ENCODE data around the gene MYPOP.
A peak's percentile ranks its signal among the peaks of the same experiment; 100 is the strongest.
"Not testable (repeated sequence)": the region's sequence is repeated elsewhere in the genome, so short reads cannot be mapped to it uniquely, and the experiment has no call there.

MYPOP gene

DNA sequence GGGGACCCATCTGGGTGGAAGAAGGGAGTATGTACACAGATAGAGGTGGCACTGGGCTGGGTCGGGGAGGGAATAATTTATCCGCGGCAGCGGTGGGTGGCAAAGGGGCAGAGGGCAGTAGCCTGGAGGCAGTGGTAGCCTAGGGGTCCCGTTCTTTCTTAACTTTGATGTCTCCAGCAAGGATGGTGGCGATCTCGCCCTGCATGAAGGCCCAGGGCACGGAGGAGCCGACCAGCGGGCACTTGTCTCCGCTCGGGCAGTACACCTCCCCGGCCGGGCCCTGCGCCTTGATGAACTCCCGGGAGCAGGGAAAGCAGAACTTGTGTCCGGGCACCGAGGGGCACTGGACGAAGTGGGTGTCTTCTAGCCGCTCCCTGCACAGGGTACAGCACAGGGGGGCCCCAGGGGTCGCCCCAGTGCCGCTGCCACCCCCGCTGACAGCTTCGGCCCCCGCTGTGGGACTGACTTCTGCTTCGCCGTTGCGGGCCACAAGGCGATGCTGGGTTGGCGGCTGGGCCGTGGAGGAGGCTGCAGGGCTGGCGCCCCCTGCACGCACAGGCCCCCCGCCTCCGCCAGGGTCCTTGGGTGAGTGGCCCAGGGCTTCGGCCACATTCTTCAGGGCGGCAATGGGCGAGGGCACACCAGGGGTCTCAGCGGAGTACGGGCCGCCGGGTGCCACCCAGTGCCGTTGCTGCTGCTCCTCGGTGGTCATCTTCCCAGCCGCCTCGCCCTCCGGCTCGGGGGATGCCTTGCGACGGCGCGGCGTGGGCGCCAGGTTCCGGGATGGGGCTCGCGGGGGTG is 18.3 kb downstream of the MYPOP start:
- DNase-seq (ENCODE audit: low spot score) (no peak), FAIRE-seq (no peak)

DNA sequence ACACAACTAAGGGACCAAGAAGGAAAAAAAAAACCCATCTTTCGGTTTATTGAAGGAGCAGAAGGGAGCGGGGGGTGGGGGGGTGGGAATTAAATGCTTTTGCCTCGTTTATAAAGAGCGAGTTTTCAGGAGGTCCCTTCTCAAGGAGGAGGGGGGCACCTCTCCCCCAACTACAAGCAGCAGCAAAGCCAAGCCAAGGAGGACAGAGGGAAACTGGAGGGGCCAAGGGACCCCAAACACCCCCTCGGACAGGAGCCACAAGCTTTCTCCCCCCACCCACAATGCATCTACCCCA is 18.9 kb downstream of the MYPOP start:
- FAIRE-seq, result no peak

DNA sequence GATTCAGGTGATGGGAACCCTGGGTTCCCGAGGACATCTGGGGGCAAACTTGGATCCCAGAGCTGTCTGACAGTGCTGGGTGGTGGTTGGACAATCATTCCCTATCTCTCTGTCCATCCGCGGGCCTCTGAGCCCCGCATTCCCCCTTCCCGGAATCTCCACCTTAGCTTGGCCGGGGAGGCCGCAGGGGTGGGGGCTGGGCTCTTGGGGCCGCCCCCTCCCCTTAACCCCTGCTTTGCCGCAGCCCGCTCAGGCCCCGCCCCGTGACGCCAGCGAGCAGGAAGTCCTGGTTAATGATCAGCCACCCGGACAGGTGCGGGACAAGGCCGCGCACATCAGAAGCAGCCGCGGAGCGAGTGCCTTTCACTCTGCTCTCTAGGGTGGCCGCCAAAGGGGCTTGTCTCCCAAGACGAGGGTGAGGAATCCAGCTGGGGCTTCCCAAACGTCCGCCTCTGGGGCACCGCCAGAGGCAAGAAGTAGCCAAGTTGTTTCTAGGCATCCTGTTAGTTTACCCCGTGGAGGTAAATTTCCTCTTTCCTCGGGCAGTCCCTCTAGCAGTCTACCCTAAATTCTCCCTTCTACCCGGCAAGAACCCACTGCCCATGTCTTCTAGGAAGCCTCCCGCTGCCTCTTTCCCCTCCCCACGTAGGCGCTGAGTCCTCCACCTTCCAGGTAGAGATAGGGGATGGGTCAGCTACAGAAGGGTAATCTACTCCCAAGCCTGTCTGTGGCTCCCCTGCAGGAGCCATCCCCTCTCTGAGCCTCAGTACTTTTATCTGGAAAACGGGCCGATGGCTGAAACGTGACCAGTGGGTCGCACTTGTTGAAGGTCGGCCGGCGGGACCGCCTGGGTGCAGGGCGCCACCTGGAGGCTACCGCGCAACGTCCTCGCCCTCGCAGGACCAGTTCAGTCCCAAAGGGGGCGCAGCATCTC is 19.5 kb downstream of the MYPOP start:
- FAIRE-seq (no peak), DNase-seq (ENCODE audit: low spot score) (peak; percentile 48)

More for the DNA sequence above, 18.9 kb downstream of the MYPOP start:
- DNase-seq (ENCODE audit: low spot score), result no peak

DNA sequence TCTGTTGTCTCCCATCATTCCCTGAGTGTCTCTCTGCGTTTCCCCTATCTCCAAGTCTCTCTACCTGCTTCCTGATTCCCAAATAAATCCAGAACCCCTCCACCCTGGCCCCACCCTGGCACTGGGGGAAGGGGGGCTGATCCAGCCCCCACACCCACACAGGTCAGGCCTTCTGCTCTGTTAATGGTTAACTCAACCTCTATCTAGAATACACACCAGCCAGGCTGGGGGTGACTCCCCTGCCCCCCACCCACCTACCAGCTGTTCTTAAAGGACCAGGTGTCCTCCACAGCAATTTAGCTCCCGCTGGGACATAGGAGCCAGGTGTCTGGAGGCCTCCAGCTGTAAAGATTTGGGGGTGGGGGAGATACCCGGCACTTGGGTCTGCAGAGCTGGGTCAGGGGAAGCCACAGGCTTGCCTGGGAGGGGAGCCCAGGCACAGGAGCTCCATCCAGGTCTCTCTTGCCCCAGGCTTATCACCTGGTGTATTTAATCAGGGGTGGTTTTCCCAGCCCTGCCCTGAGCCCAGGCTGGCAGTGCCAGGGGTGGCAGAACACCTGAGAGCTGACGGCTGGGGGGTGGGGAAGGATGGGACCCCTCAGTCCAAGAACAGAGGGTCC is 20.4 kb downstream of the MYPOP start:
- FAIRE-seq (no peak), DNase-seq (ENCODE audit: low spot score) (no peak)

GRCh38 chr19:45881082-45881908 is 21.1 kb downstream of the MYPOP start:
- no peak for FAIRE-seq

GRCh38 chr19:45879971-45880370 is 22.4 kb downstream of the MYPOP start:
- DNase-seq (ENCODE audit: low spot score), result no peak
- FAIRE-seq, result no peak

More at GRCh38 chr19:45881082-45881908, 21.1 kb downstream of the MYPOP start:
- no peak for DNase-seq (ENCODE audit: low spot score)

DNA sequence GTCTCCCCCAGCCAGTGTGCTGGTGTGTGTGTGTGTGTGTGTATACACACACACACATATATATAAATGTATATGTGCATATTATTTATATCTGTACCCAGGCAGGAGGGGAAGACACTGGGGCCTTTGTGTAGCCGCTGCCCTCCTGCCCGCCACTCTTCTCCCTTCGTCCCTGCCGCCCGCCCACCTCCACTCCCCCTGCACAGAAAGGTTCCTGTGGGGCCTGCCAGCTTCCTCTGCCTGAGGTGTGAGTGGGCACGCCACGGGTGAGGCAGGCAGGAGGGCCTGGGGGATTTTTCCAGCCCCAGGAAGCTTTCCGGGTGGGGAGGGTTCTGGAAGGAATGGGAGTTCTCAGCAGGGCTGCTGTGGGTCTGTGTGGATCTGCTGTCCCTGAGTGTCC is 23.4 kb downstream of the MYPOP start:
- DNase-seq (ENCODE audit: low spot score) (no peak), FAIRE-seq (no peak)

- DNase-seq (ENCODE audit: low spot score), result no peak
- FAIRE-seq, result no peak
These were observed 24.2 kb downstream of the MYPOP start for GRCh38 chr19:45878043-45878794.

DNA sequence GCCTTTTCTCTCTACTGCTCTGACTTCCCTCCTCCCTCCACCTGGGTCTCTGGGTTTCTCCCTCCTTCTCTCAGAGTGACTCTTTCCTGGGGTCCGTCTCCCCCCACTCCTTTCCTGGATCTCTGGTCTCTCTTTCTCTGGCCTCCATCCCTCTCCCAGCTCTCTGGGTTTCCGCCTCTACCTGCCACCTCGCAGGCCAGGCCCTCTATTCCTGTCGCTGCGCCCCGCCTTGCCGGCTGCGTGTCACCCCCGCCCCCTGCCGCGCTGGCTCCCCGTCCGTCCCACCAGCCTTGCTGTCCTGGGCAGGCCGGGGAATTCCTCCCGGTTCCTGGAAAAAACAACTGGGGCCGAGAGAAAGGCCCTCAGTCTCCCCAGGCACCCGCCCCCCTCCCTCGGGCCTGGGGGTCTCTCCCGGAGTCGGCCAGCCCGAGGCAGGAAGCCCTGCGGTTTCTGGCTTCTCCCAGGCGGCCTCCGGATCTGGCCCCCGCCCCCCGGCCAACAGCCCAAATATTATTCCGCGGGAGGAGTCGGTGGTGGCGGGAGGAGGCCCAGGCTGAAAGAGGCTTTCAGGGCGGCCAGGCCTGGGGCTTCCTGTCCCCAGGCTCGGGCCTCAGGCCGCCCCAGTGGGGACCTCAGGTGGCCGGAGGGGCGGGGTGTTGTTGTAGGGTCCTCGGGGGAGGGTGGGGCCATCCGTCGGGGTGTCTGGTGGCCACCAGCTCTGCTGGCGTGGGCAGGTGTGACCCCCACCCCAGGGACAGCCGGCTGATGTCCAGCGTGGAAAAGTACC is 25.8 kb downstream of the MYPOP start:
- FAIRE-seq (no peak), DNase-seq (ENCODE audit: low spot score) (no peak)

GRCh38 chr19:45876161-45876410 is 26.3 kb downstream of the MYPOP start:
- FAIRE-seq (no peak), DNase-seq (ENCODE audit: low spot score) (no peak)

- FAIRE-seq (no peak), DNase-seq (ENCODE audit: low spot score) (no peak)
These were observed 27.8 kb downstream of the MYPOP start for GRCh38 chr19:45874620-45874966.

DNA sequence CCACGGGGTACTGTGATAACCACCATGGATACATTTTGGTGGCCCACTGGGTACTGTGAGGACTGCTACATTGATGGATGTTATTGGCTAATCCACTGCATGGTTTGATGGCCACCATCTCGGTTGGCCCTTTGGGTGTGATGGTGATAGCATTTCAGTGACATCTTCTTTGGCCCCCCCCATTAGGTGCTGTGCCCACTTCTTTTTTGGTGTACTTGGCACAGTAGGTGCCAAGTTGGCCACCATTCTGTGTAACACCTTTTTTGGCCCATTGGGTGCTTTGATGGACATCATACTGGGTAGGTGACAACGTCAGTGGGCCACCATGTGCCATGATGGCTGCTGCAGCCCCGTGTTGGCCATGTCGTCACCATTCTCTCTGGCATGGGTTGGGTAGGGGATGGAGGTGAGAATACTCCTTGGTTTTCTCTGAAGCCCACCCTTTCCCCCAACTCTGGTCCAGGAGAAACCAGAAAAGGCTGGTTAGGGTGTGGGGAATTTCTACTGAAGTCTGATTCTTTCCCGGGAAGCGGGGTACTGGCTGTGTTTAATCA is 29.1 kb downstream of the MYPOP start:
- no peak for DNase-seq (ENCODE audit: low spot score)
- FAIRE-seq, result no peak

GRCh38 chr19:45872095-45872919 is 30.1 kb downstream of the MYPOP start:
- no peak for DNase-seq (ENCODE audit: low spot score)
- FAIRE-seq, result no peak

DNA sequence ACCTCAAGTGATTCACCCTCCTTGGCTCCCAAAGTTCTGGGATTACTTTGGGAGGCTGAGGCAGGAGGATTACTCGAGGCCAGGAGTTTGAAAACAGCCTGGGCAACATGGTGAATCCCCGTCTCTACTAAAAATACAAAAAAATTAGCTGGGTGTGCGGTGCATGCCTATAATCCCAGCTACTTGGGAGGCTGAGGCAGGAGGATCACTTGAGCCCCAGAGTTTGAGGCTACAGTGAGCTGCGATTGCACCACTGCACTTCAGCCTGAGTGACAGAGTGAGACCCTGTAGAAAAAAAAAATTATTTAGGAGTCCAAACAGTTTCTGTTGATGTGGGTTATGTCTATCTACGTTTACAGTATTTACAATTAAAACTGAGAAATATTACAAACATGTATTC is 31.6 kb downstream of the MYPOP start:
- FAIRE-seq (no peak), DNase-seq (ENCODE audit: low spot score) (no peak)

- not testable (repeated sequence) for DNase-seq (ENCODE audit: low spot score); FAIRE-seq
These were observed 35.2 kb downstream of the MYPOP start for GRCh38 chr19:45867241-45867640.

DNA sequence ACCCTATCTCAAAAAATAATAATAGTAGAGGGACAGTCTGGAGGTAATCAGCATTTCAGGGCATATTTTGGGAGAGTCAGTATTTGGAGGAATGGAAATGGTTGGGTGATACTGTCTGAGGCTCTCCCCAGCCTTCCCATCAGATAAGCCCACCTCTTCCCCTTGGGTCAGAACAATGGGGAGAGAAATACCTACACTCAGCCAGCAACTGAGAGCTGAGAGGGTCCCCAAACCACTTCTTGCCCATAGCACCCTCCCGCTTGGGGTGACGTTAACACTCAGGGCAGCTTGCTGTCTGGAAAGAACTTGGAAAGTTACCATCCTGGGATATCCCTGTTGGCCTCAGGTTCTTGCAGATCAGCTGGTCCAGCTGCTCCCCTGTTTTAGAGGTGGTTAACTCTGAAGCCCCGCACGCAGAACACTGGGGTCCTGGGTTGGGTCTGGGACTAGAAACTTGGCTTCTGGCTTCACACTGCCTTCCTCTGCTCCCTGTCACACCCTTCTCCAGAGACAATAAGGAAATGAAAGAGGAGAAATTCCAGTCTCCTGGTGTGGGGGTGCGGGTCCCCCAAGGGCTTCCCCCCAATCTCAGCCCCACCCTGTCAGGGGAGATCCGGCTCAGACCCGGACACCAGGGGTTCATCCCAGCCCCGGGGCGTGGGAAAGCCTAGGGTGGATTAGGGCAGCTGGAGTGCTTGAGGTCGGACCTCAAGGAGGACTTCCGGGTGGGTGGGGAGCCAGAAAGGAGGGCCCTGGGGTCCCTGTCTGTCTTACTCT is 35.8 kb downstream of the MYPOP start:
- no peak for FAIRE-seq
- DNase-seq (ENCODE audit: low spot score), result no peak

DNA sequence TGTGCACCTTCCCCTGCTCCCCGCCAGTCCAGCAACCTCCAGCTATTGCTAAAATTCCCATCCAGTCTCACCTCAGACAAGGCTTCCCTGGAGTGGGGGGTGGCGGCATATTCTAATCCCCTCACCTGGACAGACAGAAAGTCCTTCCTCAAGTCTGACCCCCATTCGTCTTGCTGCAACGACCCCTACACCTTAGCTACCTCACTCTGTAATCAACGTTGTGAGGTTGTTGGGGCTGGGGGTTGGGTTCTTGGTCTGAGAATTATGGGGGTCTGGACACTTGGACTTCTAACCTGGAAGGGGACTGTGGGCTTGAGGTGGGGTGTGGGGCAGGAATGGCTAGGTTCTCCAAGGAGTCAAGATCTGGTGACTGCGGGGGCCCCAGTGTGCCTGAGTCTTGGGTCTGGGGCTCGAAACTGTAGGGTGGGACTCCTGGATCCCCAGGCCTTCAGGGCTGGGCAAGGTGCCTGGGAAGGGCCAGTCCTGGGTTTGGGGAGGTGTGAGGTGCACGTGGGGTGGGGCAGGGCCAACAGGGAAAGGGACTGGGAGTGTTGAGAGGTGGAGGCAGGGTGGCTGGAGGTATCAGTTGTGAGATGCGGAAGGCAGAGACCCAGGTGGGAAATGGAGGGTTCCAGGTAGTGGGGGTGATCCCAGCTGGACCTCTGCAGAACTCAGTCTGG is 37.0 kb downstream of the MYPOP start:
- DNase-seq (ENCODE audit: low spot score), result no peak
- FAIRE-seq, result no peak
